Mesenchymal stem cell (in vitro differentiated cells and primary cell): ENCODE measurements around the gene ARHGAP24.

Source experiments
- DNase-seq: peaks from one replicate; pipeline ENCODE4 v3.0.0-alpha.2; 2013
- H2AFZ ChIP-seq: one replicate; pipeline ENCODE4 v1.6.1; 2013; ENCODE audit warnings: low read depth, mild to moderate bottlenecking, control low read depth, inconsistent platforms, low read length, moderate library complexity
- H2AK5ac ChIP-seq: 2 replicates; pipeline ENCODE4 v1.6.1; 2013; ENCODE audit warnings: low read length, moderate library complexity, mild to moderate bottlenecking, inconsistent platforms; ENCODE audit not compliant: severe bottlenecking
- H2BK120ac ChIP-seq: one replicate; pipeline ENCODE4 v1.6.1; 2013; ENCODE audit warnings: low read depth, mild to moderate bottlenecking, inconsistent platforms, low read length, moderate library complexity
- H2BK12ac ChIP-seq, 2 experiments: one replicate each; pipeline ENCODE4 v1.6.1; 2013; ENCODE audit warnings: inconsistent platforms in 2 of 2, low read length in 2 of 2, mild to moderate bottlenecking in 2 of 2, moderate library complexity in 2 of 2, control low read depth in 1 of 2
- H2BK15ac ChIP-seq: one replicate; pipeline ENCODE4 v1.6.1; 2013; ENCODE audit warnings: mild to moderate bottlenecking, low read depth, inconsistent platforms; ENCODE audit not compliant: poor library complexity, severe bottlenecking
- H2BK5ac ChIP-seq: 2 replicates; pipeline ENCODE4 v1.6.1; 2013; ENCODE audit warnings: low read depth, mild to moderate bottlenecking, low read length, control low read depth, inconsistent platforms; ENCODE audit not compliant: poor library complexity, severe bottlenecking
- H3K14ac ChIP-seq, 2 experiments: one replicate each; pipeline ENCODE4 v1.6.1; 2013; ENCODE audit warnings: inconsistent platforms in 2 of 2, low read length in 2 of 2, control low read depth in 1 of 2, mild to moderate bottlenecking in 1 of 2, moderate library complexity in 1 of 2
- H3K18ac ChIP-seq, 2 experiments: one replicate each; pipeline ENCODE4 v1.6.1; 2013; ENCODE audit warnings: inconsistent platforms in 2 of 2, low read length in 2 of 2, control low read depth in 1 of 2, low read depth in 1 of 2, mild to moderate bottlenecking in 1 of 2
- H3K23ac ChIP-seq, 2 experiments: one replicate each; pipeline ENCODE4 v1.6.1; 2013; ENCODE audit warnings: inconsistent platforms in 2 of 2, low read length in 2 of 2, mild to moderate bottlenecking in 2 of 2, moderate library complexity in 2 of 2, control low read depth in 1 of 2
- H3K27ac ChIP-seq: 2 replicates; pipeline ENCODE4 v1.5.1; 2013; ENCODE audit warnings: mild to moderate bottlenecking, moderate library complexity, low read length, control low read depth, inconsistent platforms; ENCODE audit not compliant: poor library complexity, severe bottlenecking
- H3K27me3 ChIP-seq, 2 experiments: 2 replicates each; pipeline versions ENCODE4 v1.6.1 to v1.7.0; 2013; ENCODE audit warnings: low read length in 2 of 2, mild to moderate bottlenecking in 2 of 2, moderate library complexity in 2 of 2, control low read depth in 1 of 2, inconsistent platforms in 1 of 2; ENCODE audit not compliant: control insufficient read depth in 1 of 2, insufficient read depth in 1 of 2
- H3K36me3 ChIP-seq, 2 experiments: 2 replicates each; pipeline versions ENCODE4 v1.6.1 to v1.7.0; 2013; ENCODE audit warnings: low read length in 2 of 2, control low read depth in 1 of 2, inconsistent platforms in 1 of 2, low read depth in 1 of 2, mild to moderate bottlenecking in 1 of 2; ENCODE audit not compliant: insufficient read depth in 2 of 2, control insufficient read depth in 1 of 2
- H3K4ac ChIP-seq, 2 experiments: one replicate each; pipeline ENCODE4 v1.6.1; 2013; ENCODE audit warnings: inconsistent platforms in 2 of 2, low read length in 2 of 2, mild to moderate bottlenecking in 2 of 2, moderate library complexity in 2 of 2, control low read depth in 1 of 2, low read depth in 1 of 2
- H3K4me1 ChIP-seq: 2 replicates; pipeline ENCODE4 v1.6.1; 2013; ENCODE audit warnings: low read depth, low read length, control low read depth; ENCODE audit not compliant: control insufficient read depth, insufficient read depth
- H3K4me2 ChIP-seq: 2 replicates; pipeline ENCODE4 v1.6.1; 2013; ENCODE audit warnings: low read length, mild to moderate bottlenecking, inconsistent platforms; ENCODE audit not compliant: poor library complexity, severe bottlenecking
- H3K4me3 ChIP-seq, 2 experiments: 2 replicates each; pipeline versions ENCODE4 v1.5.1 to v1.7.0; 2013; ENCODE audit warnings: low read length in 2 of 2, mild to moderate bottlenecking in 2 of 2, control low read depth in 1 of 2, low read depth in 1 of 2; ENCODE audit not compliant: insufficient read depth in 1 of 2
- H3K79me1 ChIP-seq: replicated peaks from 2 replicates; pipeline ENCODE4 v1.6.1; 2013; ENCODE audit warnings: mild to moderate bottlenecking, control low read depth, low read length, inconsistent platforms; ENCODE audit not compliant: poor library complexity, severe bottlenecking
- H3K9ac ChIP-seq: 2 replicates; pipeline ENCODE4 v1.7.0; 2013; ENCODE audit warnings: mild to moderate bottlenecking, low read length, moderate library complexity
- H3K9me3 ChIP-seq: 2 replicates; pipeline ENCODE4 v1.7.0; 2013; ENCODE audit warnings: mild to moderate bottlenecking, low read length; ENCODE audit not compliant: control insufficient read depth
- H4K8ac ChIP-seq: one replicate; pipeline ENCODE4 v1.6.1; 2013; ENCODE audit warnings: inconsistent platforms, mild to moderate bottlenecking, low read length, moderate library complexity
- H4K91ac ChIP-seq: one replicate; pipeline ENCODE4 v1.6.1; 2013; ENCODE audit warnings: mild to moderate bottlenecking, low read length, inconsistent platforms
- WGBS: methylation state at CpG from one replicate; pipeline ENCODE4 v1.1.7; 2013; ENCODE audit warnings: mixed read lengths; 5-methylcytosine and 5-hydroxymethylcytosine counted together

Gene ARHGAP24

GRCh38 chr4:85531560-85532341 lies 56.8 kb downstream of the ARHGAP24 start:
- H2BK12ac ChIP-seq = no peak overlapping the region
- no peak overlapping the region for H2BK5ac ChIP-seq
- H2BK120ac ChIP-seq = no peak overlapping the region
- H4K91ac ChIP-seq = no peak overlapping the region
- H2AFZ ChIP-seq = no peak overlapping the region
- H4K8ac ChIP-seq = no peak overlapping the region
- H3K4me2 ChIP-seq = no peak overlapping the region
- WGBS = 89% methylated on average over 1 of the region's 1 CpG
- no peaks in the 10 kb centered on the region for H3K4me1 ChIP-seq
- no peaks in the 10 kb centered on the region for H3K79me1 ChIP-seq
- no peak overlapping the region for H3K14ac ChIP-seq
- no peak overlapping the region for H3K9ac ChIP-seq
- H2AK5ac ChIP-seq = no peak overlapping the region
- H3K4me3 ChIP-seq = no peak overlapping the region
- H3K36me3 ChIP-seq = no peaks in the 10 kb centered on the region
- no peak overlapping the region for H3K4ac ChIP-seq
- H3K18ac ChIP-seq = no peak overlapping the region
- H3K9me3 ChIP-seq = no peaks in the 10 kb centered on the region
- H3K27me3 ChIP-seq = no peaks in the 10 kb centered on the region
- DNase-seq = no peak
- no peak overlapping the region for H3K23ac ChIP-seq
- H2BK15ac ChIP-seq = no peak overlapping the region
- no peak overlapping the region for H3K27ac ChIP-seq

GRCh38 chr4:85534120-85534519 lies 59.2 kb downstream of the ARHGAP24 start:
- Histone ChIP-seq H2BK120ac (no peak overlapping the region), H3K4ac (no peak overlapping the region), H2BK12ac (no peak overlapping the region), H3K4me1 (no peaks in the 10 kb centered on the region), H3K79me1 (no peaks in the 10 kb centered on the region), H3K18ac (no peak overlapping the region), H3K9ac (no peak overlapping the region), H4K8ac (no peak overlapping the region), H2AK5ac (no peak overlapping the region), H2AFZ (no peak overlapping the region), H3K9me3 (no peaks in the 10 kb centered on the region), H2BK5ac (no peak overlapping the region), H3K27me3 (no peaks in the 10 kb centered on the region), H4K91ac (no peak overlapping the region), H2BK15ac (no peak overlapping the region), H3K36me3 (no peaks in the 10 kb centered on the region), H3K4me3 (no peak overlapping the region), H3K27ac (no peak overlapping the region), H3K14ac (no peak overlapping the region), H3K23ac (no peak overlapping the region), H3K4me2 (no peak overlapping the region)
- DNase-seq = no peak
- 97% methylated on average over 3 of the region's 3 CpGs for WGBS

GRCh38 chr4:85543832-85544231 lies 68.9 kb downstream of the ARHGAP24 start:
- peak; percentile 61 for DNase-seq
- Histone ChIP-seq H3K4me1 (no peaks in the 10 kb centered on the region), H2AK5ac (no peak overlapping the region), H3K27me3 (no peaks in the 10 kb centered on the region), H3K9me3 (no peaks in the 10 kb centered on the region), H3K4me2 (no peak overlapping the region), H4K8ac (no peak overlapping the region), H3K18ac (no peak overlapping the region), H3K4ac (no peak overlapping the region), H3K36me3 (peaks cover 0 to 2% of the 10 kb centered on the region in 2 experiments), H2AFZ (no peak overlapping the region), H2BK15ac (no peak overlapping the region), H4K91ac (no peak overlapping the region), H3K4me3 (no peak overlapping the region), H2BK12ac (no peak overlapping the region), H3K14ac (no peak overlapping the region), H2BK5ac (no peak overlapping the region), H3K9ac (no peak overlapping the region), H3K23ac (no peak overlapping the region), H3K79me1 (no peaks in the 10 kb centered on the region), H3K27ac (no peak overlapping the region), H2BK120ac (no peak overlapping the region)
- 100% methylated on average over 1 of the region's 1 CpG for WGBS

GRCh38 chr4:85544751-85545150 lies 69.8 kb downstream of the ARHGAP24 start:
- Histone ChIP-seq H3K4me1 (no peaks in the 10 kb centered on the region), H3K36me3 (peaks cover 0 to 6% of the 10 kb centered on the region in 2 experiments), H2AFZ (no peak overlapping the region), H2BK15ac (no peak overlapping the region), H3K27me3 (no peaks in the 10 kb centered on the region), H3K23ac (no peak overlapping the region), H3K9me3 (no peaks in the 10 kb centered on the region), H2AK5ac (no peak overlapping the region), H3K4ac (no peak overlapping the region), H3K14ac (no peak overlapping the region), H3K27ac (no peak overlapping the region), H3K79me1 (no peaks in the 10 kb centered on the region), H2BK120ac (no peak overlapping the region), H3K4me3 (no peak overlapping the region), H4K8ac (no peak overlapping the region), H3K9ac (no peak overlapping the region), H3K18ac (no peak overlapping the region), H4K91ac (no peak overlapping the region), H2BK5ac (no peak overlapping the region), H2BK12ac (no peak overlapping the region), H3K4me2 (no peak overlapping the region)
- DNase-seq = no peak
- WGBS = 92% methylated on average over 5 of the region's 5 CpGs
